Ectodermal cell (in vitro differentiated cells): ENCODE measurements around the gene LARGE1.
A peak's percentile ranks its signal among the peaks of the same experiment; 100 is the strongest.
"Not testable (repeated sequence)": the region's sequence is repeated elsewhere in the genome, so short reads cannot be mapped to it uniquely, and the experiment has no call there.

ENCODE experiments used
- H3K27ac ChIP-seq: 2 replicates; pipeline ENCODE4 v1.7.0; 2013; ENCODE audit warnings: mild to moderate bottlenecking, low read depth, low read length; ENCODE audit not compliant: insufficient read depth, poor library complexity, severe bottlenecking
- H3K27me3 ChIP-seq: 2 replicates; pipeline ENCODE4 v1.7.0; 2013; ENCODE audit warnings: mild to moderate bottlenecking, low read length; ENCODE audit not compliant: insufficient read depth, control insufficient read depth, poor library complexity, severe bottlenecking
- H3K36me3 ChIP-seq: one replicate; pipeline ENCODE4 v1.7.0; 2013; ENCODE audit warnings: low read length; ENCODE audit not compliant: control insufficient read depth, insufficient read depth
- H3K4me1 ChIP-seq: one replicate; pipeline ENCODE4 v1.7.0; 2013; ENCODE audit warnings: low read length; ENCODE audit not compliant: control insufficient read depth, insufficient read depth
- H3K4me3 ChIP-seq: 2 replicates; pipeline ENCODE4 v1.7.0; 2013; ENCODE audit warnings: low read depth, low read length, control low read depth; ENCODE audit not compliant: insufficient read depth
- H3K9me3 ChIP-seq: 2 replicates; pipeline ENCODE4 v1.7.0; 2013; ENCODE audit warnings: mild to moderate bottlenecking, low read length, moderate library complexity; ENCODE audit not compliant: control insufficient read depth
- WGBS, 2 experiments: methylation state at CpG; one replicate each; pipeline ENCODE4 v1.1.7; 2013; ENCODE audit warnings: missing lambda C conversion rate in 2 of 2; 5-methylcytosine and 5-hydroxymethylcytosine counted together

The LARGE1 gene

DNA sequence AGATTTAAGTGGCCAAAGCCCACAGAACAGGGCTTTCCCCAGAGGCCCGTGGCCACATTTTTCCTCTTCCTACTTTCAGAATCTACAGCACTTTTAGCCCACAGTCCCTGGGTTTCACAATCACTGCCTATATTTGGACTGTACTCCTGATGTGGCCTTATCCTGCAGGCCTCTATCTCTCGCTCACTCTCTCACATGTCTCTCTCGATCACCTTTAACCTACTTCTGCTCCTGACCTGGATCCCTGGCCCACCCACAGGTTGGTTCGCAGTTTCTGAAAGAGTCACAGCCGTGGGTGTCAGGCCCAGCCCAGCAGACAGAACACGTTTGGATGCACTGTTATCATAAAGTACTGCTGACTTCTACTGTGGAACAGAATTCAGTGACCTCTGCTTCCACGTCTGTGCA is 55.5 kb downstream of the LARGE1 start:
- Histone ChIP-seq H3K27me3 (no peaks in the 10 kb centered on the region), H3K4me1 (no peaks in the 10 kb centered on the region), H3K27ac (no peak overlapping the region), H3K4me3 (no peak overlapping the region), H3K36me3 (no peaks in the 10 kb centered on the region), H3K9me3 (no peaks in the 10 kb centered on the region)
- WGBS, 2 experiments, result 88 to 93% methylated on average over 7 of the region's 7 CpGs

DNA sequence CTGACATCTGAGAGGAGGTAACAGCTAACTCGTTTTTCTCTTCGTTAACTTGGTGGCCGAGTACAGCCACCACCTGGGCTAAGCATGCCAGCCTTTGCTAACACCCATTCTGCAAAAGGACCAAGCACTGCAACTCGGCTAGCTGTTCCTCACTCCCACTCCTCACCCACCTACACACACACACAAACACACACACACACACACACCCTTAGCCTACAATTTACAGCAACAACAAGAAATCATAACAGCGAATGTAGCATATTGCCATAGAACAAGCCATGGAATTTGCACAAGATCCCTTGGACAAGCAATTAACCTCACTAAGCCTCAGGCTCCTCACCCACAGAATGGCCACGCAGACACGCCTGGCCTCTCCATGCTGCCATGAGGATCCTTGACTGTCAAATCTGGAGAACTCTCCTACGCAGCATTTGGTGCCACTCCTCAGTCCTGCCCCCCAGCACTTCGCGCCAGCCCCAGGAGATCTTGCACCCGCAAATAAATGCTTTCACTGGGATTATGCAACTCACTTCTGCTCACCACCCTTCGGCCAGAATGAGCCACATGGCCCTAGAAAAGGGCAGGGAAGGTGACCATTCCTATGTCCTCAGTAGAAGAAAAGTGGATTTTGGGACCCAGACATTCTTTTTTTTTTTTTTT is 58.9 kb downstream of the LARGE1 start:
- H3K9me3 ChIP-seq, result no peaks in the 10 kb centered on the region
- no peaks in the 10 kb centered on the region for H3K4me1 ChIP-seq
- H3K4me3 ChIP-seq, result no peak overlapping the region
- 89 to 90% methylated on average over 12 of the region's 12 CpGs for WGBS, 2 experiments
- H3K36me3 ChIP-seq, result no peaks in the 10 kb centered on the region
- no peak overlapping the region for H3K27ac ChIP-seq
- H3K27me3 ChIP-seq, result no peaks in the 10 kb centered on the region

DNA sequence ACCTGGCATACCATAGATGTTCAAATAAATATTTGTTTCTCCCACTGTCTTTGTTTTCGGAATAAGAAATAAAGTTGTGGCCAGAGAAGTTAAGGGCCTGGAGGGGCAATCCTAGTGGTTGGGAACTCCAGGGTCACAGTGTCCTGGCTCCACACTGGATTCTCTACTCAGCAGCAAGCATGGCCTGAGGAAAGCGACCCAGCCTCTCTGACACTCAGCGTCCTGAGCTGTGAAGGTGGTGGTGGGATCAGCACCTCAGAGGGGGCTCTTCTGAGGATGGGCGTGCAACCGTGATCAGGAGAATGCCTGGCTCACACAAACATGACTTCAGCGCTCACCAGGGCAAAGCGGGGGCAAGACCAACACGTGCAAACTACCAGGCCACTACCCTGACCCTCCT is 59.9 kb downstream of the LARGE1 start:
- H3K27me3 ChIP-seq, result no peaks in the 10 kb centered on the region
- H3K27ac ChIP-seq, result peak overlapping the region; percentile 2
- H3K4me3 ChIP-seq, result no peak overlapping the region
- no peaks in the 10 kb centered on the region for H3K9me3 ChIP-seq
- 91% methylated on average over 8 of the region's 8 CpGs for WGBS, 2 experiments
- H3K36me3 ChIP-seq, result no peaks in the 10 kb centered on the region
- H3K4me1 ChIP-seq, result no peaks in the 10 kb centered on the region

DNA sequence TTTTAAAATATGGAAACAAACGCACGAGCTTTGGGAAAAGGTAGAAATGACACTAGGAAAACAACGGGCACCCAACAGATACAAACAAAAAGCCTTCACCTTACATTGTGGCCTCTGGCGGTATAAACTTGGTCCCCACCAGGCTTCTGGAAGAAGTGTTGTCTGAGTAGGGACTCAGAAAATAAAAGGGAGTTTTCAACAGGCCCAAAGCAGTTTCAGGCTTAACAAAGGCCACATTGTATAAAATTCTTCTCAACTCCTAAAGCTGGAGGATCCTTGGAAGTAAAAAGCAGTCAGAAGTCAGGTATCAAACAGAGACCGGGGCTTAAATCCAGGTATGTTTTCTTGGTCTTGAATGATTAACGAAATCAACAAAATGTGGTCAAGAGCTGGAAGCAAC is 61.0 kb downstream of the LARGE1 start:
- H3K36me3 ChIP-seq, result no peaks in the 10 kb centered on the region
- no peaks in the 10 kb centered on the region for H3K27me3 ChIP-seq
- no peaks in the 10 kb centered on the region for H3K9me3 ChIP-seq
- no peak overlapping the region for H3K4me3 ChIP-seq
- no peaks in the 10 kb centered on the region for H3K4me1 ChIP-seq
- H3K27ac ChIP-seq, result no peak overlapping the region
- 84 to 91% methylated on average over 6 of the region's 6 CpGs for WGBS, 2 experiments

DNA sequence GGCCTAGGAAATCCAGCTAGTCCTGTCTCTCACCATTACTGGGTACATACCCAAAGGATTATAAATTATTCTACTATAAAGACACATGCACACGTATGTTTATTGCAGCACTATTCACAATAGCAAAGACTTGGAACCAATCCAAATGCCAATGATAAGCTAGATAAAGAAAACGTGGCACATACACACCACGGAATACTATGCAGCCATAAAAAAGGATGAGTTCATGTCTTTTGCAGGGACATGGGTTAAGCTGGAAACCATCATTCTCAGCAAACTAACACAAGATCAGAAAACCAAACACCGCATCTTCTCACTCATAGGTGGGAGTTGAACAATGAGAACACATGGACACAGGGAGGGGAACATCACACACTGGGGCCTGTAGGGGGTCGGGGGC is 61.6 kb downstream of the LARGE1 start:
- not testable (repeated sequence) for H3K36me3 ChIP-seq, H3K4me3 ChIP-seq, H3K27me3 ChIP-seq, H3K4me1 ChIP-seq, H3K9me3 ChIP-seq, H3K27ac ChIP-seq
- WGBS, 2 experiments, result 91 to 94% methylated on average over 4 to 5 of the region's 5 CpGs

DNA sequence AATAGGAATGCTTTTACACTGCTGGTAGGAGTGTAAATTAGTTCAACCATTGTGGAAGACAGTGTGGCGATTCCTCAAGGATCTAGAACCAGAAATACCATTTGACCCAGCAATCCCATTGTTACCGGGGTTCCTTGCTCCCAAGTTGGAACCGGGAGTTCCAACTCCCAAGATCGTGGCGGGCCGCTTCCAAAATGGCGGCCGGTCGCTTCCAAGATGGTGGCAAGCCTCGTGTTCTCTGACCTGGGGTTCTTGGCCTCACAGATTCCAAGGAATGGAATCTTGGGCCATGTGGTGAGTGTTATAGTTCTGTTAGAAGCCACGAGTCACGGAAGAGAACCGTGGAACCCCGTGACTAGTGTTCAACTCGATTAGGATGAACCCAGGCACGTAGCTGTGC is 62.5 kb downstream of the LARGE1 start:
- not testable (repeated sequence) for H3K27me3 ChIP-seq, H3K27ac ChIP-seq, H3K4me3 ChIP-seq, H3K9me3 ChIP-seq, H3K36me3 ChIP-seq, H3K4me1 ChIP-seq
- WGBS, 2 experiments, result 96 to 98% methylated on average over 16 of the region's 16 CpGs

DNA sequence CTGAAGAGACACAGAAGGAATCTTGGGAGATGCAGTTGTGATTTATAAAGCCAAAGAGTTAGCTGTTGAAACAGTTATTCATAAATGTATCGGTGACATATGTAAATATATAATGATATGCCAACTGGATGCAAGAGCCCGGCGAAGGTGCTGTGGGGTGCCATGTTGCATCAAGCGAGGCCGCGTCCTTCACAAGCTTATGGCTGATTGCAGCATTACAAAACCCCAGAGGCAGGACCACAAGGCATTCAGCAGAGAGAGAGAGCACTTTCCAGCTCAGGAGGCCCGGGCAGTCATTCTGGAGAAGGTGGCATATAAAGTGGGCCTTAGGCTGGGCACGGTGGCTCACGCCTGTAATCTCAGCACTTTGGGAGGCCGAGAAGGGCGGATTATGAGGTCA is 65.6 kb downstream of the LARGE1 start:
- H3K27ac ChIP-seq, result no peak overlapping the region
- H3K9me3 ChIP-seq, result no peaks in the 10 kb centered on the region
- H3K4me1 ChIP-seq, result peaks cover 8% of the 10 kb centered on the region
- no peak overlapping the region for H3K4me3 ChIP-seq
- no peaks in the 10 kb centered on the region for H3K36me3 ChIP-seq
- H3K27me3 ChIP-seq, result no peaks in the 10 kb centered on the region
- 94 to 96% methylated on average over 11 of the region's 11 CpGs for WGBS, 2 experiments

DNA sequence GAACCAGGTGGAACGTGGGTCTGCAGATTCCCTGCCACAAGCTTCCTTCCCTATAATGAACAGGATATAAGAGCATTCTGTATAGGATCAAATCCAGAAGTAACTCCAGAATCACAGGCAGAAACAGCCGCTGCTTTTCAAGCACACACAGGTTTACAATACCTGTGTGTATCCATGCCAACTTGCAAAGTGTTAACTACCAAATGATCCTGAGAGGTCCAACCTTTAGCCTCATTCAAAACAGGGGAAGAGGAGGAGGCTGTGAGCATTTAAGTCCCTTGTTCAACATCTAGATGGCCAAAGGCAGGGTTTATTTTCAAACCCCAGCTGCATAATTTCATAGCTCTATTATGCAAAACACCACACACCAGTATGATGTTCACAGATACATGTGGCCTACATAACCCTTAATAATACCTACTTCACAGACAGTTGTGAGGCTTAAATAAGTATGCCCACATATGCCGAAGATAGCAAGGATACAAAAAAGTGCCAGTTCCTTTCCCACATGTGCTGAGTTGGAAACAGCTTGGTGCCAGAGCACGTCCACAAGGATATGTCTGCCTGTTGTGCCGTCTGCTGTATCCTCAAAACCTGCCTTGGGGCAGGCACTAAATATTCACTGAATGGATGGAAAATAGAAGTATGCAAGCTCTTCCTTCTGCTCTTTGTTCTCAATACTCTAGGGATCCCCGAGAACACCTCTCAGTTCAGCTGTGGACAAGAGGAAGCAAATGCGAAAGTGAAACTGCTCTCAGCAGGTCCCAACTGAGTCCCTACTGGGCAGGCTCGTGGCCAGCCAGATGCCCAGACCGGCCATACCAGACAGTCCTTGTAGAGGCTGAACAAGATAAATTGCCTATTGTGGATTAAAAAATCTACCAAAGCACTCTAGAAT is 66.8 kb downstream of the LARGE1 start:
- WGBS, 2 experiments, result 60 to 61% methylated on average over 9 of the region's 9 CpGs
- H3K36me3 ChIP-seq, result no peaks in the 10 kb centered on the region
- peaks cover 8% of the 10 kb centered on the region for H3K4me1 ChIP-seq
- H3K27me3 ChIP-seq, result no peaks in the 10 kb centered on the region
- H3K9me3 ChIP-seq, result no peaks in the 10 kb centered on the region
- no peak overlapping the region for H3K27ac ChIP-seq
- no peak overlapping the region for H3K4me3 ChIP-seq

DNA sequence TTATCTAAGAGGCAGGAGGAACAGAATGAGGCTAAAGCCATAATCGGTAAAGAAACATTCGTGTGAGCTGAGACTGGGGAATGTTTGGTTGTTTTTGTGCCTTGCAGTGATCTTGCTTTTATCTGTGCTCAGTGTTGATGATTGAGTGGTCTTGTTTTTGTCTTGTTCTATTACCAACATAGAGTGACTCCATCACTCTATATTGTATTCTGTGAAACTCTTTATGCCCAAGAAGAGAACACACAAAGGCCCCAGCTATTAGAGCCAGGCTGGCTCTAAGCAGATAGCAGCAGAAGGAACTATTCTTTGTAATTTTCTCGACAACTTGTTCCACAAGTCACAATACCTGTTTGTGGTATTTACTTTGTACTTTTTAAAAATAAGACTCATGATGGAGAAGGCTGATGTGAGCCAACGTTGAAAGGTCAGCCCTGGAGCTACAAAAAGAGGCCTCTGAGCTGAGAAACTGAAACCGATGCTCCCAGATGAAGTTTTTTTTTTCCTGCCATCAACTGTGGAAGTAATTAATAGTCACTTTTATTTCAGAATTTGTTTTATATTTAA is 68.4 kb downstream of the LARGE1 start:
- H3K4me3 ChIP-seq, result no peak overlapping the region
- 87 to 88% methylated on average over 5 of the region's 5 CpGs for WGBS, 2 experiments
- H3K27me3 ChIP-seq, result no peaks in the 10 kb centered on the region
- H3K9me3 ChIP-seq, result no peaks in the 10 kb centered on the region
- no peaks in the 10 kb centered on the region for H3K36me3 ChIP-seq
- peaks cover 8% of the 10 kb centered on the region for H3K4me1 ChIP-seq
- no peak overlapping the region for H3K27ac ChIP-seq

DNA sequence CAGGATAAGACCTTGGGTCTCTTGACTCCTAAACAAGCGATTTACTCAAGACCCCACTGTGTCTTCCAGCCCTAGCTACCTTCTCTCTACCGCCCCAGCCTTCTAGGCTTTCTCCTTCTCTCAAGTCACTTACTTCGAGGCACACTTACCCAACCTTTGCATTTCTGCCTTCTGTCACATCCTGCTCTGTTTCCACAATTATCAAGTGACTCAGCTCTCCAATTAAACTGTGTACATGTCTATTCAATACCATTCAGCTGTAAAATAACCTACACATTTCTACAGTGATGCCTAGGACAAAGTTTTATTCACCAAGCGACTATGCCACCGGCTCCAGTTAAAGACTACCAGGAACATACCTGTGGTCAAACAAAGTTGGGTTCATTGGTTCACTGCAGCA is 69.0 kb downstream of the LARGE1 start:
- no peak overlapping the region for H3K27ac ChIP-seq
- 78 to 80% methylated on average over 5 of the region's 5 CpGs for WGBS, 2 experiments
- no peak overlapping the region for H3K4me3 ChIP-seq
- no peaks in the 10 kb centered on the region for H3K36me3 ChIP-seq
- H3K4me1 ChIP-seq, result peaks cover 8% of the 10 kb centered on the region
- H3K27me3 ChIP-seq, result no peaks in the 10 kb centered on the region
- no peaks in the 10 kb centered on the region for H3K9me3 ChIP-seq
